GM18526 (cell line): Measurements from ENCODE around the gene IQGAP2.

Source experiments
- POLR2A ChIP-seq: IDR thresholded peaks from 3 replicates; pipeline ENCODE4 v1.6.1; 2011; ENCODE audit not compliant: insufficient read length; ENCODE audit errors: extremely low read depth

Gene IQGAP2

DNA sequence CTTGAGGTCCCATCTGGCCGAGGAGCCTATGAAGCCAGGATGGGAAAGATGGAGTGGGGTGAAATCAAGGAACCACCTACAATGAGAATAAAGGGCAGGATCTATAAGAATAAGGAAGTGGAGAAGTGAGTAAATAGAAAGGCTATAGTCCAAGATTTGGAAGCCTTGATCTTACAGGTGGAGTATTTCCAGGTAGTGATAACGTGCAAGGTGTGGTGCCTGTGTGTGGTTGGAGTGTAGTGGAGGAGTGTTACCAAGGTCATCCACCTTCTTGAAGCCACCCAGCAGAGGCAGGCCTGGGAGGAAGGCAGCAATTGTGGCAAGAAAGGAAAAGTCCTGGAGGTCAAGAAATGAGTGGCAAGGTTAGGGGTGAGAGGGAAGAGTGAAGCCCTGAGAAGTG, 72.9 kb downstream of the IQGAP2 start:
- TF ChIP-seq POLR2A: no peak

DNA sequence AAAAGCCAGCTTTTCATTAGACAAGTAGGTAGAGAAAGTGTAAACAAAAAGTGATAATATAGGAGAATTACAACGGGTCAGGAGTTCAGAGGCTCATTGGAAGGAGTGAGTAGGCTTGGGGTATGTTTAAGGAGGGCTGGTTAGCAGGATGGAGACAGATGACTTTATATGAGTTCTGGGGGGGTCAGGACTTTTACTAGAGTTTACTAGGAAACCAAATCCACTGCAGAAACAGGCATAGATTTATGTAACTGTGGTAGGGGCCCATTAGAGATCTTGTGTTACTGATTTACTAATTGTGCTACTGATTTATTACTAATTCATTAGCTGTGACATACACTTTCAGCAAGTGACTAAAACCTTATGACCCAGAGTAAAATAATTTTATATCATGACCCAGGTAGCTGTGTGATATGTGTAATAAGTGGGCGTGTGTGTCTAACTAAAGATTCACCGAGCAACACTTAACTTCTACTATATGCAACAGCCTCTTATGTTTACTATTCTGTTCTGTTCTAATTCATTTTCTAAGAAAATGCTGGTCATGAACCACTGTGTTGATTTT, 73.5 kb downstream of the IQGAP2 start:
- TF ChIP-seq POLR2A: no peak

DNA sequence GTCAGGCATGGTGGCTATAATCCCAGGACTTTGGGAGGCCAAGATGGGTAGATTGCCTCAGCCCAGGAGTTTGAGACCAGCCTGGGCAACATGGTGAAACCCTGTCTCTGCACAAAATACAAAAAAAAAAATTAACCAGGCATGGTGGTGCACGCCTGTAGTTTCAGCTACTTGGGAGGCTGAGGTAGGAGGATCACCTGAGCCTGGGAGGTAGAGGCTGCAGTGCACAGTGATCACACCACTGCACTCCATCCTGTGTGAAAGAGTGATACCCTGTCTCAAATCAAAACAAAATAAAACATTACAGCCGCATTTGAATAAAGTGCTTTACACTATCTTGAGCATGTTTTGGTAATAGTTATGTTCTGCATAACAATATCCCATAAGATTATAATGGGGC, 74.0 kb downstream of the IQGAP2 start:
- TF ChIP-seq POLR2A: no peak

- TF ChIP-seq POLR2A: no peak
These were observed 74.5 kb downstream of the IQGAP2 start for GRCh38 chr5:76477571-76477970.

DNA sequence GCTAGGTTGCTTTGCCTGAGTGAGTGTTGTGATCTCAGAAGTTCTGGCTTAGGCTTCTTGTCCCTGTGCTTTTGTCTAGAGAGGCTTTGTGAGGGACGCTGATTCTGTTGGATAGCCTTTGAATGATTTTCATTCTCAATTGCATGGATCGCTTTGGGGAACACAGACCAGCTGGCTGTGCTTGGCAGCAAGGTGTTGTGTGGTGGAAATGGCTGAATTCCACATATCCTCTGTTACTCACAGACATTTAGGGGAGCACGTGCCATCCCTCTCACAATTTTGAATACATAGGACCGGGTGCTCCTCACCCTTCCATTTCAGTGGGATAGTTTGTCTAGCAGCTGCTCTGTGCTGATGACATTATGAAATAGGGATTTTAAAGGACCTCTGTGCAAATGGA, 76.2 kb downstream of the IQGAP2 start:
- no peak for TF ChIP-seq POLR2A

DNA sequence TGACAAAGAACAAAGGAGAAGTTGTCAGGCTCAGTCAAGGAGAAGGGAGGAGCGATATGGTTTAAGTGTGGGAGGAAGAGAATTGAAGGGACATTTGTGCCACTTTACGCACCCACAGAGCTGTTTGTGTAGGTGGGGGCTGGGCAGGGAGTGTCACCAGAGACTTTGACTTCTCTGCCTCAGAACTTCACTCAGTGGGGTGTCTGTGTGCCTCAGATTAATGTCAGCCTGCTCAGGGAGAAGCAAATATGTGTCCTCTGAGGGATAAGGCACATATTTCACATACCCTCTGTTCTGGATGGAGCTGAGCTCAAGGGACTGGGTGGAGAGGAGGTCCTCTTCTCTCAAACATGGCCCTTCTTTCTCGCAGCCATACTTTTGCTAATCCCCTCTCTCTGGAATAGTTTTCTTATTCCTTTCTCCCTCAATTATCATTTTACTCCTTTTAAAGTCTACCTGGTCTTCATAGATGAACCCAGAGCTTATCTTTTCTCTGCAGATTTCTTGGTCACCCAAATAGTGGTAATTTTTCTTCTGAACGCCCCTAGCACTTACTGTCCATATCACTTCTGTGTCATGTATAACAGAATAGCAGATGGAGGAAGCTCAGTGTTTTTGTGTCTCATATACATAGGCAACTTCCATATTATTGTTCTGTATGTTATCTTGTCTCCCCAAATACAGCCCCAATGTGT, 77.0 kb downstream of the IQGAP2 start:
- TF ChIP-seq POLR2A: no peak

GRCh38 chr5:76482984-76483383, 79.9 kb downstream of the IQGAP2 start:
- no peak for TF ChIP-seq POLR2A

DNA sequence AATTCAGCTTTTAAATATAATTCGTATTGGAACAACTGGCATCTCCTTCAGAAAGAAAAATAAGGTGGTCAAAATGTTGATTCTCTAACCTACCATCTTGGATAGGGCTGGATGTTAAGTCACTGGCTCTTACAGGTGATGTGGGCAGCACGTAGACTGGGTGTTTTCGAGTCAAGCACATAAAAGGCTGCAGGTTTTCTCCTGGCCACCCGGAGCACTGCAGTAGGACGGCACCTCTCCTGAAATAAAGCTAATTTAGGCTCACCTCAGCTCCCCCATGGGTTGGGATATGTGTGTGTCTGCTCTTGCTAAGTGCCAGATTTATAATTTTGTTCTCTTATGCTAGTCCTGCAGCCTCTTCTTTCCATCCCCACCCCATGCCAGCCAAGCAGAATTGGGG, 80.3 kb downstream of the IQGAP2 start:
- TF ChIP-seq POLR2A: no peak

DNA sequence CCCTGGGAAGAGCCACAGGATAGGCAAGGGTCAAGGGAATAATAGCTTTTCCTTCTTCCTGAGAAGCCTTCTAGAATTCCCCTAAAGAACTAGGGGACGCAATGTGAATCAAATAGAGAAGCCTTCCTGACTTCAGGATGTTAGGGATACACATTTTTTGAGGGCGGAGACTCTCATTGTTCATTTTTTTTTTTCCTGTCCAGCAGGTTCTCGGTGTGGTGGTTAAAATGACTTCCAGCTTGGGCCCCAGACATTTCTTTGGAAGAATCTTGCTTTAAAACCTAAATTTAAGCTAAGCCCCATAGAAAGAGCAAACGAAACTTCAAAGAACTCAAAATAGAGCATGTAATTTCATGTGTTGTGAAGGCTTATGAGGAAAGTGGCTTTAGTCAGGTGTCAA, 80.8 kb downstream of the IQGAP2 start:
- no peak for TF ChIP-seq POLR2A

GRCh38 chr5:76485511-76485910, 82.4 kb downstream of the IQGAP2 start:
- no peak for TF ChIP-seq POLR2A

- TF ChIP-seq POLR2A: no peak
These were observed 84.3 kb downstream of the IQGAP2 start for GRCh38 chr5:76487386-76487785.

GRCh38 chr5:76487821-76488220, 84.7 kb downstream of the IQGAP2 start:
- TF ChIP-seq POLR2A: no peak

DNA sequence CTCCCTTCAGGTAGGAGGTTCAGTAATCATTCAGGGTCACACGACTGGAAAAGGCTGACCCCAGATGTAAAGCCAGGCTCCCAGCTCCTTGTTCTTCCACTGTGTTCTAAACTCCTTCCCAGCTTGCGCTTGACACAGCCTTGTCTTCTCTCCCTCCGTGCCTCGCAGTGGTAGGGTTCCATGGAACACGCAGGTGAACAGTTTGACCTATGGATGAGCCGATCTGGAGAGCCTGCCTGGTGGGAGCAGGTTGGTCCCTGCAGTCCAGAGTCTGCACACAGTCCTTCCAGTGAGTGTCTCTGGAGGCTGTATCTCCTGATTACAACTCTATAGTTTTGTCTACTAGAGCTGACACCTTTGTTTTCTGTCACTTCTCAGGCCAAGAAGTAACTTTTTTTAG, 85.9 kb downstream of the IQGAP2 start:
- TF ChIP-seq POLR2A: no peak

DNA sequence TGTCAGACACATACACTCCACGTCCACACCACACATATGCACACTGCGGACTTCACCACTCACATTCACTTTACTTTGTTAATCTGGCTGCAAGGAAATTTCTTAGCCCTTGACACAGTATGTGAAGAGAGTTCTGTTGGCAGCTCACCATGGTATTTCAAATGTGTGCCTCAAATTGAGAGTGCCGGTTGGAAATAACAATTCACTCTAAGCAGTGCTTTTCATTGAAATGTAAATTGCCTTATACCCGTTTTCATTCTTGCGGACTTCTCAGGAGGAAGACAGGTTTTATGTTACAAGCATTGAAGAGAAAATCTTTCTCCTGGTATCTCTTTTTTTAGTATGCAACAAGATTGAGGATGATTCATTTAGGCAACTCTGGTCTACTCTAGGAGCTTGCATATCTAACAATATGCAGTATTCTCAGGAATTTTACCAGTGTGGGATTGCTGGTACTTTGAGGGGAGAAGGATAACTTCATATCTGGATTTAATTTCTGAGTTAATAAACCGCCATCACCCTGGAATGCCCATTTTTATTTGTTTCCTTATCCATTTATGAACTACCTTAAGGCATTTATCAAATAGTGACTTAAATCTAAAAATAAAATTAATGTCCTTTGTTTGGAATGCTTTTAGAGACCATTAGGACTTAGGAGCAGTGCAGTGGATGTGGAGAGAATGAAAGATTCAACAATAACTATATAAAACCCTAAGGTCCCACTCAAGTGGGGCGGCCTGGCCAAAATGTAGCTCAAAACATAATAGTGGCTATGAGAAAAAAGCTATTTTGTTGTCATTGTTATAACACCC, 87.0 kb downstream of the IQGAP2 start:
- TF ChIP-seq POLR2A: no peak

DNA sequence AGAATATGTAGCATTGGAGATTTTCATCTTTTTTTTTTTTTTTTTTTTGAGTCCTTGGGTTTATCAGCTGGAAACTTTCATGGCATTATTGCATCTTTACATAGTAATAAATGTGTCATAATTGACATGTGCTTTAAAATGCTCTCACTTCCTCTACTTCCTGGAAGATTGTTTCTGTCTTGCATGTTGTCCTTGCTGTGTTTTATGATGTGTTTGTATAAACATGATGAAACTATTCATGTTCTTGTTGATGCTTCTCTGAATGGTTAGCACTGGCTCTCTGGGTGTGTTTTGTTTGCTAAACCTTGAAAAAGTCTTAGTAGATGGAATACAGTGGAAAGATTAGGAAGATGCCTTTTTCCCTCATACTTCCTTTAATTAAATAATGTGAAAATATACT, 87.9 kb downstream of the IQGAP2 start:
- no peak for TF ChIP-seq POLR2A

GRCh38 chr5:76492819-76493189, 89.7 kb downstream of the IQGAP2 start:
- no peak for TF ChIP-seq POLR2A

GRCh38 chr5:76493190-76493837, 90.2 kb downstream of the IQGAP2 start:
- no peak for TF ChIP-seq POLR2A

DNA sequence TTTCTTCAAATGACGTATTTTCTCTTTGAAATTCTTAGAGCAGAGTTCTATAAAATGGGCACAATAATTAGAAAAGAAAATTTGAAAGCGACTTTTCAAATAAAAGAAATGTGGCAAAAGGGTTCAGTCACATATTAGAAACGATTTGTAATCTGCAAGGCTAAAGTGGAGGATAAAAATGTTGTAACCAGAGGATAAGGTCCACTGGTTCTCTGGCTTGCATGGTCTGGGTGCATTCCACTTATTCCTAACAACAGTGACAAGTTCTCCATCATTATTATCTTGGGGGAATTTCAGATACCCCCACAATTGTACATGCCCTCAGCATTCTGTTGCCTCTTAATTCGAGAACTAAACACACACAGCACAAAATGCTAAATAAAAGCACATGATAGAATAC, 91.1 kb downstream of the IQGAP2 start:
- TF ChIP-seq POLR2A: no peak
